GM23248 (cell line): ENCODE measurements around the gene CAMK2D. TPM values are rescaled to one million over a fixed set of nuclear protein-coding genes. Genes with fewer than 3 reads are reported as not detected.

ENCODE experiments used
- DNase-seq: peaks from one replicate; pipeline ENCODE4 v3.0.0-alpha.2; 2015
- H2AFZ ChIP-seq: fragments of 200-600 bp; sonication (generic); 2 replicates; pipeline ENCODE4 v1.6.1; 2016; ENCODE audit warnings: antibody characterized with exemption
- H3F3A ChIP-seq: fragments of 200-600 bp; sonication (generic); 2 replicates; pipeline ENCODE4 v1.6.1; 2016; ENCODE audit warnings: mild to moderate bottlenecking, antibody characterized with exemption, mixed run types; ENCODE audit not compliant: insufficient read depth
- H3K27ac ChIP-seq: fragments of 200-600 bp; sonication (generic); 2 replicates; pipeline ENCODE4 v1.5.1; 2016; ENCODE audit warnings: mild to moderate bottlenecking
- H3K27me3 ChIP-seq: fragments of 200-600 bp; sonication (generic); replicated peaks from 2 replicates; pipeline ENCODE4 v1.6.1; 2016; ENCODE audit warnings: mild to moderate bottlenecking; ENCODE audit not compliant: insufficient read depth
- H3K36me3 ChIP-seq: fragments of 200-600 bp; sonication (generic); 2 replicates; pipeline ENCODE4 v1.6.1; 2016; ENCODE audit warnings: low read depth, mild to moderate bottlenecking
- H3K4me1 ChIP-seq: fragments of 200-600 bp; sonication (generic); 2 replicates; pipeline ENCODE4 v1.6.1; 2016; ENCODE audit warnings: mild to moderate bottlenecking; ENCODE audit not compliant: insufficient read depth
- H3K4me2 ChIP-seq: fragments of 200-600 bp; sonication (generic); one replicate; pipeline ENCODE4 v1.6.1; 2016; ENCODE audit warnings: mild to moderate bottlenecking; ENCODE audit not compliant: unreplicated experiment
- H3K4me3 ChIP-seq: fragments of 200-600 bp; sonication (generic); 2 replicates; pipeline ENCODE4 v1.5.1; 2016; ENCODE audit warnings: mild to moderate bottlenecking
- H3K79me2 ChIP-seq: fragments of 200-600 bp; sonication (generic); 2 replicates; pipeline ENCODE4 v1.6.1; 2016; ENCODE audit warnings: mild to moderate bottlenecking; ENCODE audit not compliant: insufficient read depth
- H3K9ac ChIP-seq: fragments of 200-600 bp; sonication (generic); 2 replicates; pipeline ENCODE4 v1.6.1; 2016; ENCODE audit warnings: mild to moderate bottlenecking
- H3K9me2 ChIP-seq: fragments of 200-600 bp; sonication (generic); 2 replicates; pipeline ENCODE4 v1.6.1; 2016; ENCODE audit warnings: mixed run types, mild to moderate bottlenecking, moderate library complexity; ENCODE audit not compliant: insufficient read depth
- H3K9me3 ChIP-seq: fragments of 200-600 bp; sonication (generic); one replicate; pipeline ENCODE4 v1.6.1; 2017; ENCODE audit warnings: low read depth
- H4K20me1 ChIP-seq: fragments of 200-600 bp; sonication (generic); 2 replicates; pipeline ENCODE4 v1.6.0; 2016; ENCODE audit not compliant: insufficient read depth
- EZH2 ChIP-seq: fragments of 200-600 bp; sonication (generic); IDR thresholded peaks from 2 replicates; pipeline ENCODE4 v1.6.1; 2018; ENCODE audit warnings: antibody characterized with exemption, mild to moderate bottlenecking; ENCODE audit not compliant: insufficient read depth, poor library complexity, severe bottlenecking
- EZH2phosphoT487 ChIP-seq: fragments of 200-600 bp; sonication (generic); IDR thresholded peaks from 2 replicates; pipeline ENCODE4 v1.6.1; 2018; ENCODE audit warnings: antibody characterized with exemption, moderate library complexity, mild to moderate bottlenecking, low read depth; ENCODE audit not compliant: insufficient read depth
- WGBS, 2 experiments: methylation state at CpG; one replicate each; pipeline ENCODE4 v1.1.6; 2015 to 2017; ENCODE audit warnings: low lambda C conversion rate in 2 of 2, low coverage in 1 of 2; ENCODE audit errors: missing lambda C conversion rate in 2 of 2; 5-methylcytosine and 5-hydroxymethylcytosine counted together
- in situ Hi-C: fragments of 300-500 bp; cut with MboI; formaldehyde crosslinking; loops from 2 replicates; pipeline ENCODE4 v1.15.0; 2020
- polyA plus RNA-seq: library from polyadenylated mRNA; unstranded; fragments of >200 nt; fragmentation: Nextera tagmentation; extraction: Ambion mirVana; gene quantifications from 2 replicates; pipeline ENCODE4 v1.2.1, GENCODE V29; 2016
- total RNA-seq: library from RNA; depleted of rRNA; stranded (reverse); fragments of >200 nt; shearing (Covaris generic); gene quantifications from 2 replicates; pipeline ENCODE4 v1.2.3, GENCODE V29; 2014

The CAMK2D gene
- total and polyA plus RNA-seq, 2 experiments from 2014 or later: 78.8 to 94.5 TPM

DNA sequence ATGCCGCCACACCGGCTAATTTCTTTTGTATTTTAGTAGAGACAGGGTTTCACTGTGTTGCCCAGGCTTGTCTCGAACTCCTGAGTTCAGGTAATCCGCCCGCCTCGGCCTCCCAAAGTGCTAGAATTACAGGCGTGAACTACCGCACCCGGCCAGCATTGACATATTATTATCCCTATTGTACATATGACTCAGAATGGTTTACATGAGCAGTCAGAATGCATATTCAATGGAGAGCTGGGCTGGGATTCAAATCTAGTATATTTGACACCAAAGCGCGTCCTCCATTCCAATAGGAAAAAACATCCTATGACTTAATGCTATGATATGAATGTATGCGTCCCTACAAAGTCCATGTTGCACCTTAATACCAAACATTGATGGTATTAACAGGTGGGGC, 281.4 kb downstream of the CAMK2D start:
- peaks cover 16% of the 10 kb centered on the region for H3K4me1 ChIP-seq
- H3K36me3 ChIP-seq: peaks cover 32% of the 10 kb centered on the region; the same call in 1 of the 2 replicates
- no peaks in the 10 kb centered on the region for H3K9me3 ChIP-seq
- no peaks in the 10 kb centered on the region for H3K27me3 ChIP-seq
- no peak overlapping the region for H3K9ac ChIP-seq
- 92 to 93% methylated on average over 12 of the region's 12 CpGs for WGBS, 2 experiments
- TF ChIP-seq EZH2phosphoT487: no peak
- TF ChIP-seq EZH2: no peak
- H3F3A ChIP-seq: peaks cover 35% of the 10 kb centered on the region
- H3K27ac ChIP-seq: no peak overlapping the region
- H3K9me2 ChIP-seq: no peaks in the 10 kb centered on the region
- no peak for DNase-seq
- no peak overlapping the region for H3K4me3 ChIP-seq
- H4K20me1 ChIP-seq: no peaks in the 10 kb centered on the region
- in situ Hi-C loops: no loop called here
- no peak overlapping the region for H3K4me2 ChIP-seq
- H2AFZ ChIP-seq: no peak overlapping the region
- H3K79me2 ChIP-seq: no peaks in the 10 kb centered on the region

DNA sequence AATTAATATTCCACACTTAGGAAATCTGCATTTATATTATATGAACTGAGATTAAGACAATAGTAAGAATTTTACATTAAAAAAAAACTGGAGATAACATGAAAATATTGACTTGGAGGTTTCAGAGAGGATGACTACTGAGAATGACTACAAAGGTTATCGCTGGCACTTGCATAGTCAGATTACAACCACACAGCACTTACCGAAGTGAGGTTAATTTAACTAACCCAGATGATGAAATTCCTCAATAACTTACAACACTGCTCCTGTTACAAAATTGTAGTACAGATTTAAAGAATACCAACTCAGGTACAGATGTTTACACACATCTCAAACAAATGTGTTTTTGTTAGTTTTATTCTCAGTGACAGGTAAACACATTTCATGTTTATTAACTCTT, 283.5 kb downstream of the CAMK2D start:
- no peak overlapping the region for H3K4me3 ChIP-seq
- peaks cover 34% of the 10 kb centered on the region; the same call in 1 of the 2 replicates for H3K36me3 ChIP-seq
- H3K9me2 ChIP-seq: no peaks in the 10 kb centered on the region
- H3K4me1 ChIP-seq: peaks cover 33% of the 10 kb centered on the region
- in situ Hi-C loops: no loop called here
- TF ChIP-seq EZH2phosphoT487 (no peak), EZH2 (no peak)
- H3K27me3 ChIP-seq: no peaks in the 10 kb centered on the region
- peaks cover 51% of the 10 kb centered on the region for H3F3A ChIP-seq
- no peaks in the 10 kb centered on the region for H3K9me3 ChIP-seq
- DNase-seq: no peak
- no peak overlapping the region for H2AFZ ChIP-seq
- no peaks in the 10 kb centered on the region for H3K79me2 ChIP-seq
- no peak overlapping the region for H3K4me2 ChIP-seq
- no peaks in the 10 kb centered on the region for H4K20me1 ChIP-seq
- 98% methylated on average over 2 of the region's 2 CpGs for WGBS, 2 experiments
- H3K27ac ChIP-seq: 0 out of 2 replicates have a peak overlapping the region, but pooled peaks have one; percentile 10
- no peak overlapping the region for H3K9ac ChIP-seq

DNA sequence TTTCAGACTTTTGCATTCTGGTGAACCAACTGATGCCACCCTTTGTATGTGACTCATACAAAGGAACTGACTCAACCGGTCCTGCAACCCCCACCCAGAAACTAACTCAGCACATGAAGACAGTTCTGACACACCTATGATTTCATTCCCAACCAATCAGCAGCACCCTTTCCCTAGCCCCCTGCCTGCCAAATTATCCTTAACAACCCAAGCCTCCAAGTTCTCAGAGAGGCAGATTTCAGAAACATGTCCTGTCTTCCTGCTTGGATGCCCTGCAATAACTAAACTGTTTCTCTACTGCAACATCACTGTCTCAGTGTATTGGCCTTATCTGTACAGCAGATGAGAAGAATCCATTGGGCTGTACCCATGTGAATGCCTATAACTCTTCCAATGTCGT, 284.7 kb downstream of the CAMK2D start:
- Histone ChIP-seq H3K27ac (peak overlapping the region; percentile 92), H2AFZ (no peak overlapping the region), H3K4me1 (peaks cover 45% of the 10 kb centered on the region), H3K9me2 (no peaks in the 10 kb centered on the region), H3K36me3 (peaks cover 30% of the 10 kb centered on the region; the same call in 1 of the 2 replicates), H3K4me2 (no peak overlapping the region), H3K4me3 (no peak overlapping the region), H3F3A (peaks cover 61% of the 10 kb centered on the region), H3K9ac (no peak overlapping the region), H3K9me3 (no peaks in the 10 kb centered on the region), H3K79me2 (no peaks in the 10 kb centered on the region), H3K27me3 (no peaks in the 10 kb centered on the region), H4K20me1 (no peaks in the 10 kb centered on the region)
- TF ChIP-seq EZH2phosphoT487 (no peak), EZH2 (no peak)
- DNase-seq: peak; percentile 67
- in situ Hi-C loops: no loop called here
- 82 to 86% methylated on average over 2 of the region's 2 CpGs for WGBS, 2 experiments

DNA sequence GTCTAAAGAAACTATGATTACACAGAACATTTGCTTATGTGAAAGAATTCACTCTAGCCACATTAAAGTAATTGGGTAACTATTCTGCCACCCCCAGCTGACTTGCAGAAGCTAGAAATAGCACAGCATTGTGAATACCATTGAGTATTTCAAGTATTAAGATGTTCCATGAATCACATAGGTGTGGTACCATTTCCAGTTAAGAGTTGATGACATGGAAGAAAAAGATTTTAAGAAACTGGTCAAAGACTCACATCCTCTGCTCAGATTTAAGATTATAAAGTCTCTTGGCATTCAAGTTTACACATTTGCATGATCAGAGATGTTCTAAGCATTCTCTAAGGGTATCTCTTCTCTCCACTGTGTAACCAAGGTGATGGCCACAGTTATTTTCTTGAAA, 287.5 kb downstream of the CAMK2D start:
- peak; percentile 97 for DNase-seq
- peak overlapping the region; percentile 58 for H3K4me2 ChIP-seq
- H3K27ac ChIP-seq: peak overlapping the region; percentile 92

DNA sequence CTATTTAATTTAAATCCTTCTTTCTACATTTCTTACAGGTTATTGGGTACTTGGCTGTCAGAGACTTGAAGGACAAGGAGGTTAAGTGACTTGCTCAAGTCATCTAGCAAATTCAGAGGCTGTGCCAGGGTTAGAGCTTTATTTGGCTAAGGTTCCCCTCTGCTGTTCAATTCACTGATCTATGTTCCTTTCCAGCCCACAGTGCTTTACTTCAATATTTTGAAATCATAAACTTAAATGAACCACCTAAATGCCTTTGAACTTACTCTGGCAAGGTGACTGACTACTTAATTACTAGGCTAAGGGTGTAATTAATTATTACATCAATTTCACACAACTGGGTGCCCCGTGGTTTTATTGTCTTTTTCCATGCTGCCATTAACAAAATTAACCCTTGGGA, 288.7 kb downstream of the CAMK2D start:
- Histone ChIP-seq H3K9me3 (no peaks in the 10 kb centered on the region), H3K4me2 (peak overlapping the region; percentile 58), H3K79me2 (no peaks in the 10 kb centered on the region), H3K27me3 (no peaks in the 10 kb centered on the region), H4K20me1 (no peaks in the 10 kb centered on the region), H3F3A (peaks cover 84% of the 10 kb centered on the region), H2AFZ (no peak overlapping the region), H3K9ac (peak overlapping the region; percentile 69), H3K27ac (peak overlapping the region; percentile 92), H3K9me2 (no peaks in the 10 kb centered on the region), H3K36me3 (peaks cover 18% of the 10 kb centered on the region; the same call in 1 of the 2 replicates), H3K4me3 (no peak overlapping the region), H3K4me1 (peaks cover 78% of the 10 kb centered on the region)
- DNase-seq: peak; percentile 23
- 67 to 83% methylated on average over 1 of the region's 1 CpG for WGBS, 2 experiments
- in situ Hi-C loops: no loop called here
- no peak for TF ChIP-seq EZH2
- TF ChIP-seq EZH2phosphoT487: no peak

More for the DNA sequence above, 287.5 kb downstream of the CAMK2D start:
- Histone ChIP-seq H3K79me2 (no peaks in the 10 kb centered on the region), H3F3A (peaks cover 85% of the 10 kb centered on the region), H3K27me3 (no peaks in the 10 kb centered on the region), H2AFZ (no peak overlapping the region), H3K9me3 (no peaks in the 10 kb centered on the region), H3K36me3 (peaks cover 30% of the 10 kb centered on the region; the same call in 1 of the 2 replicates), H3K4me3 (no peak overlapping the region), H3K9ac (peak overlapping the region; percentile 69), H3K9me2 (no peaks in the 10 kb centered on the region), H3K4me1 (peaks cover 71% of the 10 kb centered on the region), H4K20me1 (no peaks in the 10 kb centered on the region)
- no peak for TF ChIP-seq EZH2
- TF ChIP-seq EZH2phosphoT487: 0 out of 2 replicates have a peak, but pooled peaks have one; percentile 31
- in situ Hi-C loops: no loop called here
